ENCODE results near the gene CCDC192. TPM values are rescaled to one million over a fixed set of nuclear protein-coding genes. Genes with fewer than 3 reads are reported as not detected.

The CCDC192 gene
- polyA plus RNA-seq, 3 donors, result not detected

DNA sequence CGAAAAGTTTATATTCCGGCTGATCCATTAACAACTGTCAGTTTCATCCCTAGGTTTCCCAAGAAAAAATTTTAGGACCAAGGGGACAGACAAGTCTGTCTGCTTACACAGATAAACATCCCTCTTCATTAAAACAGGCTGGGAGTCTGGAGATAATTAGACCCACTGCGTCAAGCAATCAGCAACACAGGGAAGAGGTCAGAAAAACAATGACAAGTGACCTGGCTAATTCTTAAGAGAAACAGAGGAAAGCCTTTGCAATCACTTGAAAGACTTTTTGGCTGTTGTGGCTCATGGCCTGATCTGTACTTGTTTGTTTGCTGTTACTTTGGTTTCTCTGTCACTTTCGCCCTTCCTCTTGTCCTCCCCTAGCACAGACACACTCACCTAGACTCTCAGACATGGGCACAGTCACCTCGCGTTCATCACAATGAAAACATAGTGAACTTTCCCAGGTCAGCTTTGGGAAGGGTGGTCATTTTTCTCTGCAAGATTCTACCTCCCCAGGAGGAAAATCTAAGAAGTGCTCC is 2.9 kb upstream of the CCDC192 start:
- Mint-ChIP-seq H3K4me1 (peaks cover 5% of the 10 kb centered on the region), H3K36me3 (no peaks in the 10 kb centered on the region), H3K9me3 (peaks cover 0 to 2% (median 0%) of the 10 kb centered on the region in 7 donors), H3K4me3 (no peak overlapping the region), H3K27ac (no peak overlapping the region), H3K27me3 (ENCODE audit: low read depth in 3 of 3) (peaks cover 0 to 1% (median 0%) of the 10 kb centered on the region in 3 donors)
- Histone ChIP-seq H3K9ac (ENCODE audit: insufficient read depth, low read length, poor library complexity, severe bottlenecking) (no peak overlapping the region), H3K27ac (ENCODE audit: low read depth in 1 of 2, low read length in 2 of 2) (no peak overlapping the region), H3K27me3 (ENCODE audit: control insufficient read depth in 2 of 2, insufficient read depth in 2 of 2, low read length in 2 of 2) (no peaks in the 10 kb centered on the region), H3K9me3 (replicated peaks in 1 of 2; ENCODE audit: control insufficient read depth in 1 of 2, insufficient read depth in 1 of 2, low read length in 2 of 2) (no peaks in the 10 kb centered on the region), H3K4me2 (replicated peaks; ENCODE audit: extremely low read depth, low read length, poor library complexity, severe bottlenecking) (no peak overlapping the region), H3K4me3 (replicated peaks in 1 of 3; ENCODE audit: low read depth in 2 of 3, low read length in 3 of 3) (no peak overlapping the region), H4K20me1 (ENCODE audit: insufficient read depth, low read length) (no peaks in the 10 kb centered on the region), H3K4me1 (ENCODE audit: control insufficient read depth in 1 of 2, insufficient read depth in 2 of 2, low read length in 2 of 2) (peaks cover 0 to 4% of the 10 kb centered on the region in 2 donors), H3K79me2 (ENCODE audit: insufficient read depth, low read length) (no peaks in the 10 kb centered on the region), H3K36me3 (replicated peaks in 1 of 2; ENCODE audit: control insufficient read depth in 1 of 2, insufficient read depth in 2 of 2, low read length in 2 of 2) (no peaks in the 10 kb centered on the region), H2AFZ (ENCODE audit: insufficient read depth, low read depth, low read length, poor library complexity, severe bottlenecking) (no peak overlapping the region)
- intact Hi-C loops (cut with micrococcal nuclease), result no loop called here
- no peak for DNase-seq
- TF ChIP-seq, protein P1, sequence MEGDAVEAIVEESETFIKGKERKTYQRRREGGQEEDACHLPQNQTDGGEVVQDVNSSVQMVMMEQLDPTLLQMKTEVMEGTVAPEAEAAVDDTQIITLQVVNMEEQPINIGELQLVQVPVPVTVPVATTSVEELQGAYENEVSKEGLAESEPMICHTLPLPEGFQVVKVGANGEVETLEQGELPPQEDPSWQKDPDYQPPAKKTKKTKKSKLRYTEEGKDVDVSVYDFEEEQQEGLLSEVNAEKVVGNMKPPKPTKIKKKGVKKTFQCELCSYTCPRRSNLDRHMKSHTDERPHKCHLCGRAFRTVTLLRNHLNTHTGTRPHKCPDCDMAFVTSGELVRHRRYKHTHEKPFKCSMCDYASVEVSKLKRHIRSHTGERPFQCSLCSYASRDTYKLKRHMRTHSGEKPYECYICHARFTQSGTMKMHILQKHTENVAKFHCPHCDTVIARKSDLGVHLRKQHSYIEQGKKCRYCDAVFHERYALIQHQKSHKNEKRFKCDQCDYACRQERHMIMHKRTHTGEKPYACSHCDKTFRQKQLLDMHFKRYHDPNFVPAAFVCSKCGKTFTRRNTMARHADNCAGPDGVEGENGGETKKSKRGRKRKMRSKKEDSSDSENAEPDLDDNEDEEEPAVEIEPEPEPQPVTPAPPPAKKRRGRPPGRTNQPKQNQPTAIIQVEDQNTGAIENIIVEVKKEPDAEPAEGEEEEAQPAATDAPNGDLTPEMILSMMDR (IDR thresholded peaks at IDR 0.05), result no peak
- 100% methylated on average over 1 of the region's 6 CpGs for WGBS (ENCODE audit: insufficient coverage)

DNA sequence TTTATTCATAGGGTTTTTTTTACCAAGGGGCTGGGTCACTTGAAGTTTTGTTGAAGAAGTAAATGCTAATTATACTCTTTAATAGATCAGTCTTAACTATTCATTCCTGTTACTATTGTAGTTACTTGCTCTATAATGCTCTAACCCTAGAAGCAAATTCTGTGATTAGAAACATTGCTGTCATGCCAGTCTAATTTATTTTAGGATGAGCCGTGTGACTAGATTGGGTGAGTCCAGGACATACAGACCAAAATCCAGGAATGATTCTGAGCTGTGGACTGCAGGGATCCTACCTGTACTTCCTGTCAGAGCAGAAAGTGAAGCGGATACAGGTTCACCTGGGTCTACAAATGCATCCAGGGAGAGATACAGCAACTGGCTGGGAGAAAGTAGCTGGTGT is 757 bp upstream of the CCDC192 start:
- 94% methylated on average over 2 of the region's 2 CpGs for WGBS (ENCODE audit: insufficient coverage)
- Histone ChIP-seq H3K9me3 (replicated peaks in 1 of 2; ENCODE audit: control insufficient read depth in 1 of 2, insufficient read depth in 1 of 2, low read length in 2 of 2) (no peaks in the 10 kb centered on the region), H3K4me3 (replicated peaks in 1 of 3; ENCODE audit: low read depth in 2 of 3, low read length in 3 of 3) (no peak overlapping the region), H3K27ac (ENCODE audit: low read depth in 1 of 2, low read length in 2 of 2) (no peak overlapping the region), H3K9ac (ENCODE audit: insufficient read depth, low read length, poor library complexity, severe bottlenecking) (no peak overlapping the region), H3K36me3 (replicated peaks in 1 of 2; ENCODE audit: control insufficient read depth in 1 of 2, insufficient read depth in 2 of 2, low read length in 2 of 2) (no peaks in the 10 kb centered on the region), H4K20me1 (ENCODE audit: insufficient read depth, low read length) (no peaks in the 10 kb centered on the region), H3K27me3 (ENCODE audit: control insufficient read depth in 2 of 2, insufficient read depth in 2 of 2, low read length in 2 of 2) (no peaks in the 10 kb centered on the region), H2AFZ (ENCODE audit: insufficient read depth, low read depth, low read length, poor library complexity, severe bottlenecking) (no peak overlapping the region), H3K4me2 (replicated peaks; ENCODE audit: extremely low read depth, low read length, poor library complexity, severe bottlenecking) (no peak overlapping the region), H3K4me1 (ENCODE audit: control insufficient read depth in 1 of 2, insufficient read depth in 2 of 2, low read length in 2 of 2) (peaks cover 0 to 6% of the 10 kb centered on the region in 2 donors), H3K79me2 (ENCODE audit: insufficient read depth, low read length) (no peaks in the 10 kb centered on the region)
- Mint-ChIP-seq H3K4me3 (no peak overlapping the region), H3K36me3 (no peaks in the 10 kb centered on the region), H3K9me3 (peaks cover 0 to 2% (median 0%) of the 10 kb centered on the region in 7 donors), H3K4me1 (peaks cover 8% of the 10 kb centered on the region), H3K27me3 (ENCODE audit: low read depth in 3 of 3) (peaks cover 0 to 1% (median 0%) of the 10 kb centered on the region in 3 donors), H3K27ac (peak overlapping the region in 1 of 7 donors; percentile 48)
- intact Hi-C loops (cut with micrococcal nuclease), result no loop called here
- TF ChIP-seq, protein P1 (IDR thresholded peaks at IDR 0.05), result no peak
- DNase-seq, result no peak
